Skeletal muscle cell (primary cell): ENCODE data around the gene KCNE2.

Experiments
- DNase-seq: peaks from one replicate; pipeline ENCODE4 v3.0.0-alpha.2; 2010; ENCODE audit warnings: low read depth
- H3K4me3 ChIP-seq: 2 replicates; pipeline ENCODE4 v1.5.1; 2011; ENCODE audit warnings: low read depth, mild to moderate bottlenecking, control low read depth, low read length, moderate library complexity

Gene KCNE2, protein sequence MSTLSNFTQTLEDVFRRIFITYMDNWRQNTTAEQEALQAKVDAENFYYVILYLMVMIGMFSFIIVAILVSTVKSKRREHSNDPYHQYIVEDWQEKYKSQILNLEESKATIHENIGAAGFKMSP

DNA sequence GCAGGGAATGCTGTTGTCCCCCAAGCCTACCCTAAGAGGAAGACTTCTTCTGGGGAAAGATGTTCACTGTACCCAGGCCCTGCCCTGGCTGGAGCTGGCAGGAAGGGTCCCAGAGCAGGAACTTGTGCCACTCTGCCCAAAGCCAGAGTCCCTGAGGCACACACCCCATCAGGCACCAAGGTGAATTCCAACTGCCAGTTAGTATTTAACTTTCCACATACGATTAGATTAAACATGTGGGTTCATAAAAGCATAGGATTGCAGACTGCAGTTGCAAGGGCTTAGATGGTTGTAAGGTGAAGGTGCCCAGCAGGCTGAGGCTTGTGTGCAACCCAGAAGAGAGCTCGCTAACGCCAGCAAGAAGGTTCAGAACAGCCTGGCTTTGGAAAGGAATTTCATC lies at the start of gene KCNE2:
Gene KCNE2, plus strand, starts transcription at position 274 of the 400 bp plus-strand sequence. CDS start 6,473 bp downstream, outside the sequence.
- H3K4me3 ChIP-seq: no peak within 1 kb of the TSS
- DNase-seq: no peak

DNA sequence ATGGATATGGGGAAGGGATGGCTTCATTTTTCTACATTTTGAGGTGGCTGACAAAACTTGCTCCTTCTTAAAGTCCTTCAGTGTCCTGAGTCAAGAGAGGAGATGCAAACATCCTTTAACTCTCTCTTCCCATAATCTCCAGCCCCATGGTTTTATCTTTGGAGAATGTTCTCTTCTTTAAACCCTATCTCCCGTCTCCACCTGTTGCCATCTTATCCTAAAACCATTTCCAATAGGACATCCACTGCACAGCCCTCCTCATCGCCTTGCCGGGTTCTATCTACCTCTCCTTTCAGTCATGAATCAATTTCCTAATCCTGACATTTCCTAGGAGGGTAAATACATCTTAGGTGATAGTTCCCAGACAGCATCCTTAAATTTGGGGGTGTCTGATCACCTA lies 44.2 kb upstream of the KCNE2 start:
- DNase-seq: no peak
- H3K4me3 ChIP-seq: no peak overlapping the region

DNA sequence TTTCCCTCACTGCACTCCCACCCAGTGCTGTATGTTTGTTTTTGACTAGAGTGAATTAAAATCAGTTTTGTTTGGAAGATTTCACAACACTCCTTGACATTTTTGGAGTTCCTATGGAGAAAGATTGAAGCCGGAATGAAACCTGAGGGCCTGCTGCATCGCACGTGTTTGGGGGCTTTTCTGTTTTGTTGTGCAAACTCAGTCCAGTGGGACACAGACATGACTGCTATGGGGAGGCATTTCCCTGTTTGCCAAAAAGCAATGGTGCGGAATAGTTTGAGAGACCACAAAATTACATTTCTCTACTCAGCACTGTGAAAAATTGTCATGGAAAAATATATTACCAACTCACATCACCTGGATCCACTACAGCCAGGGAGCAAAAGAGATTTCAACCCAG lies 43.8 kb upstream of the KCNE2 start:
- peak; percentile 6 for DNase-seq
- no peak overlapping the region for H3K4me3 ChIP-seq

DNA sequence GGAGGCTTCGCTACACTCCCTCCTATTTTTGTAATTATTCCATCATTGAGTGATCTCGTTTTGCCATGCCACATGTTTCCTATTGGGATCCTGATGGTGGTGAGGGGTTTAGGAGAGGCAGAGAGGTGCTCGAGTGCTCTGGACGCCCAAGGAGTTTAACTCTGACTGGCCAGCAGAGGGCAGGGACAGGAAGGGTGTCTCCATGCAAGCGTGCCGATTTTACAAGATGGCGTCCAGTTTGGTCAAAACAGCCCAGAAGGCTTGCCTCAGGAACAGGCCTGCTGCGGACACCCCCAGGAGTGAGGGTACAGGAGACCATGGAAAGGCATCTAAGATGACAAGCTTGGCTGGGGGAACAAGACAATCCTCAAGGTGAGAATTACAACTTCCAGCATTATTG lies 33.8 kb upstream of the KCNE2 start:
- H3K4me3 ChIP-seq: no peak overlapping the region
- no peak for DNase-seq

DNA sequence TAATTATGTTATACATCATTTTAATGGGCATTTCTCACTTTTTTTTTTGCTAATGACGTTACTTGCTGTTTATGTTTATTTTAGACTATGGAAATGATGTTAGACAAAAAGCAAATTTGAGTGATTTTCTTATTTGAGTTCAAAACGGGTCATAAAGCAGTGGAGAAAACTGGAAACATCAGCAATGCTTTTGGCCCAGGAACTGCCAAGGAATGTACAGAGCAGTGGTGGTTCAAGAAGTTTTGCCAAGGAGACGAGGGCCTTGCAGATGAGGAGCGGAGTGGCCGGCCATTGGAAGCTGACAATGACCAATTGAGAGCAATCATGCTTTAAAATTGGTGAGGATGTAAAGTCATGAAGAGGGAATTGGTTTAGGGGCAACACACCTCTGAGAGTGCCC lies 32.1 kb upstream of the KCNE2 start:
- H3K4me3 ChIP-seq: no peak overlapping the region
- DNase-seq: no peak

DNA sequence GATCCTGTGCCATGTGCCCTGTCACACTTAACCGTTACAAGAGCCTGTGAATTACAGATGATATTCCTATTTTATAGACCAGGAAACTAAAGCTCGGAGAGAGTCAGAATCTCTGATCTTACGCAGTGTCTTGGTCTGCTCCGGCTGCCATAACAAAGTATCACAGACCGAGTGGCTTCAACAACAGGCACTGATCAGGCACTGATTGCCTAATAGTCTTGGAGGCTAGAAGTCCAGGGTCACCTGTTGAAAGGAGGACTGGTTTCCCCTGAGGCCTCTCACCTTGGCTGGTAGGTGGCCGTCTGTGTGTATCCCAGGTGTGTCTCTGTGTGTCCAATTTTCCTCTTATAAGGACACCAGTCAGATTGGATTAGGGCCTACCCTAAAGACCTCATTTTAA lies 31.5 kb upstream of the KCNE2 start:
- H3K4me3 ChIP-seq: no peak overlapping the region
- DNase-seq: no peak

DNA sequence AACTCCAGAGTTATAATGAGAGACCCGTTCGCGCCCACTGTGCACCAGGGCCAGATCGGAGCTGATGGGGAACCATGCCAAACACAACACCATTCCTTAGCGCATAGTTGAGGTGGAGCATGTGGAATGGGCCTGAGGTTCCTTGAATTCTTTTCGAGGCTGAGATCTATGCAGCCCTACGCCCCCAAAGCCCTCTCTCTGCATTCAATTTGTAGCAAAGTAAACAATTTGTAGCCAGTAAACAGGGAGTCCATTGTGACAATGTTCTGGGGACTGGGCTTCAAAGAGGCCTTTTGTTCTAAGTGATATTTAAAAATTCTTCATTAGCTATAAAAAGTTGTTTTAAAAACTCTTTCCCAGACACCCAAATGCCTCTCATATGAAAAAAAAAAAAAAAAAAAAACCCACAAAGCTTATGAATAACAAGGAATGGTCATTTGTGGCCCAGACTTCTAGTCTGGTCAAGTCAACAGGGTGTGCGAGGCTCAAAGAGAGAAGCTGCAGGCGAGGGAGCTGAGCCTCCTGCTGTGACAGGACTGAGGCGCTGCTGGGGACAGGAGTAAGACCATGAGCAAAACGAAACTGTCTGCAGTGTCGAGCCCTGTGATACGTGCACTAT lies 30.6 kb upstream of the KCNE2 start:
- no peak overlapping the region for H3K4me3 ChIP-seq
- no peak for DNase-seq

DNA sequence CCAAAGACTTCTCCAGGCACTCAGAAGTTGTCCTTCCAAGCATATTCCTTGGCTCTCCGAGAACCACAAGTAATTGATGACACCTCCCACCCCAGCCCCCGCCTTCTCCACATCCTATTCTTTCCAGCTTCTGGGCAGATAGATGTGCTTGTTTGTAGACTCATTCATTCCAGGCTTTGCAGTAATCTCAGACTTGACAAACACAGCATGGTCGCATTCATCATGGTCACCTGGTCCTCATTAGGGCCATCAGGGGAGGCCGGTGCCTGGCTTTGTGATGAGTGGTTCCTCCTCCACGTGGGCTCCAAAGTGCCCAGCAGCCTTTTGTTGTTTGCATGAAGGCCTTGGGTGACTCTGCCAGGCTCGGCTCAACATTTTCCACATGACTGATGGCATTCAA lies 28.5 kb upstream of the KCNE2 start:
- DNase-seq: no peak

DNA sequence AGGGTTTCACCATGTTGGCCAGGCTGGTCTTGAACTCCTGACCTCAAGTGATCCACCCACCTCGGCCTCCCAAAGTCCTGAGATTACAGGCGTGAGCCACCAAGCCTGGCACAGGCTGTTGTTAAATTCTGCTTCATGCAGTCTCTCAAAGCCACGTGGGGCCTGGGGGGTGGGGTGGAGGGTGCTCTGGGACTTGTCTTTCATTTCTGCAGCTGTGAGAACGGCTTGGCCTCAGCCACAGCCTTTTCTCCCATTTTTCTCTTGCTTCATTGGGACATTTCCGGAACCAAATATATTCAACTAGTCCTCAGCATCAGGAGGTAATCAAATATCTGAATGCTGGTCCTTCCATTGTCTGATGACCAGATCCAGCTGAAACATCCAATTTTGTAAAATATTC lies 27.6 kb upstream of the KCNE2 start:
- DNase-seq: no peak
- no peak overlapping the region for H3K4me3 ChIP-seq

More for the DNA sequence above, 28.5 kb upstream of the KCNE2 start:
- H3K4me3 ChIP-seq: no peak overlapping the region

DNA sequence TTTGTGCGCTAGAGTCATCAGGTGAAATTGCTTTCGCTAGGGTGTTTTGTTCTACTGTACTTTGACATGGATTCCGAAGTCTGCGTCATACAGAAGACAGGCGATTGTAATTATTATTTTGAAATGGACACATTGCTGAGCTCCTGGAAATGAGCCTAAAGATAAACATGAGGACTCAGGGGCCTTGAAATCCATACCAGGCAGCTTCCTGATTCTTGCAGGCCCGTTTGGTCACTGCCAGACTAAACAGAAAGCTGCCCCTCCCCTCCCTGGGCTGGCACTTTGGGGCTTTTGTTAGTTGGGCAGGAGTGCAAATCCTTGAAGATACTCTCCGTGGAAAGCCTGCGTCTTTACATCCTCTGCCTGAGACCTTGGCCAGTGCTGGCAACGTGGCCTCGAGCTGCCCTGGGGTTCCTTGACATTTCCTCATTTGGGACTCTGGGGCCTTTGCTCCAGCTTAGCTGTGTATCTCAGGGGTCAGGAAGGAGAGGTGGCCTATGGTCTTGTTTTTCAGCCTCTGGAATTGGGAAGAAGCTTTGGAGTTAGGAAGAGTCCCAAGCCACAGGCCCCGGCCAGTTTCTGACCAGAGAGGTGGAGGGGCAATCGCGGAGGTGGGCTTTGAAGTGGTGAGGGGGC lies 26.9 kb upstream of the KCNE2 start:
- DNase-seq: no peak
- H3K4me3 ChIP-seq: no peak overlapping the region

DNA sequence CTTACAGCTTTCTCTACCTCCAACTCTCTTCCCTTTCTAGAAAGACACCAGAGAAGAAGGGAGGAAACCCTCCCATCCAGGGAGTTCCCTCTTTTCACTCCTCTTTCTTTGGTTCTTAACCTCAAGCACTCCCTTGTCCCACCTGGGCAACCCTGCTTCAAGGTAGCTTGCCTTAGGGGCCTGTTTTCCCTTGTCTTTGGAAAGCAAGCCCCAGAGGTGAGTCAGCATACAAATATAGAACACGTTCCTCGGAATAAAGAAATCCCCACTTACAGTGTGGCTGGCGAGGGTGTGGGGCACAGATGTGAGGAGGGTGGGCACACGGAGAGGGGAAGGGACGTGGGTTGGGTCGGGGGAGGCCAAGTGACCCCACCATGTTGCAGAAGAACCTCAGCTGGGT lies 26.1 kb upstream of the KCNE2 start:
- no peak for DNase-seq

DNA sequence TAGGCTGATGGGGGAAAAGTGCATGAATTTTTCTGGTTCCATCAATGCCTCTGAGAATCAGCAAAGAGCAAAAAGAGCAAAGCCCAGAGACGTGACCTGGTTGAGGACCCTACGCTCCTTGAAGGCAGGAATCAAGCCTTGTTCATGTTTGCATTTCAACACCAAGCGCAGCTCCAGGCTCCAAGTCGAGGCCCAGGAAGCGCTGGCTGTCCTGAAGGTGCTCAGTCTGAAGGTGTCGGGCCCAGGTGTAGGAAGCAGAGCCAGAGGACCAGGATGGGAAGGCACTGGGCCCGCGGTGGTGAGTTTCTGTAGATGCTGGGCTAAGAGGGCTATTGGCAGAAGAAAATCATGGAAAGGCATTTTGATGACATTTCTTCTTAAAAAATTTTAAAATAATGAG lies 25.6 kb upstream of the KCNE2 start:
- H3K4me3 ChIP-seq: no peak overlapping the region
- no peak for DNase-seq

More for the DNA sequence above, 26.1 kb upstream of the KCNE2 start:
- no peak overlapping the region for H3K4me3 ChIP-seq

DNA sequence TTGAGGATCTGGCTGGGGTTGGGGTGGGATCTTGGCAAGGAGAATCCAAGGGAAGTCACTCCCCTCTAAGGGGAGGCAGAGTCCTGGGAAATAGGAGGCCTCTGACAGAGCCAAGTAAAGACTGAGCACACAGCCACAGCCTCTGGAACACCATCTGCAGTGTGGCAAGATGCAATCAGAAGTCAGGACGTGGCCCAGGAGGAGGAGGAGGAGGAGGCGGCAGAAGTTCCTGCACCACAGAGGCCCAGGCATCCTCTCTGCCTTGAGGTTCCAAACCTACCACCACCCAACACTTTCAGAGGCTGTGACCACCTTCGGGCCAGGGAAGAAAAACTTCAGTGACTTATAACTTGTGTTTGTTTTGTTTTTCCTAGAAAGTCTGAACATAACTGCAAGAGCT lies 23.7 kb upstream of the KCNE2 start:
- no peak overlapping the region for H3K4me3 ChIP-seq
- DNase-seq: no peak

DNA sequence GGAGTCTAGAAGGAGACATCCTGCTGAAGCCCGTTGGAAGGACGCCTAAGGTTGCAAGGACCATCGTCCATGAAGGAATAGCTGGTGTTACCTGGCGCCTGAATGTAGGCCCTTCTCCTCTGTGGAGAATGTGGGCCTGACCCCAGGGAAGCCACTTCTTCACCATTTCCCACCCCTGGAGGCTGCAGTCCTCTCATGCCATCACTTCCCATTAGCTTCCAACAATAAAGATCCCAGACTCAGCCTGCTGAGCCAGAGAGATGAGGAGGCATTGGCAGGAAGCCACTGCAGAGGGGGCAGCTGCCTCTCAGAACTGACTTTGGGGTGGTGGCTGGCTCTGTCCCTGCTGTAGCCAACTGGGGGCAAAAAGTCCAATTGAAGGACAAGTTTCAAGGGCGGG lies 21.3 kb upstream of the KCNE2 start:
- DNase-seq: no peak
- no peak overlapping the region for H3K4me3 ChIP-seq

DNA sequence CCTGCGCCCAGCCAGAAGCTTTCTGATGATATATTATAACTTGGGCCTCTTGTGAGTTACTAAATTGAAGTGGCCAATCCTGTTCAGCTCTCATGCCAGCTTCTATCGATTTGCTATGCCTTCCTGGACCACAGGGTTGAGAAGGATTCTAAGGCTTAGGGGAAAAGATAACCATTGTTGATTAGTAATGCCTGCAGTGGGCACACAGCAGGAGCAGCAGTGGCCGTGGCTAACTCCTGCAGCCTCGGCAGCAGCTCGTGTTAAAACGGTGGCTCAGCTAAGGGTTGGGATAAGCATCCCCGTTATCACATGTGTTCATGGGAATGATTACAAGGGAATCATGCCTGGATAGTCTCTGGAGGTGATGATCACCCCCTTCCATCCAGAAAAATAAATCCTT lies 20.5 kb upstream of the KCNE2 start:
- DNase-seq: no peak
- no peak overlapping the region for H3K4me3 ChIP-seq

DNA sequence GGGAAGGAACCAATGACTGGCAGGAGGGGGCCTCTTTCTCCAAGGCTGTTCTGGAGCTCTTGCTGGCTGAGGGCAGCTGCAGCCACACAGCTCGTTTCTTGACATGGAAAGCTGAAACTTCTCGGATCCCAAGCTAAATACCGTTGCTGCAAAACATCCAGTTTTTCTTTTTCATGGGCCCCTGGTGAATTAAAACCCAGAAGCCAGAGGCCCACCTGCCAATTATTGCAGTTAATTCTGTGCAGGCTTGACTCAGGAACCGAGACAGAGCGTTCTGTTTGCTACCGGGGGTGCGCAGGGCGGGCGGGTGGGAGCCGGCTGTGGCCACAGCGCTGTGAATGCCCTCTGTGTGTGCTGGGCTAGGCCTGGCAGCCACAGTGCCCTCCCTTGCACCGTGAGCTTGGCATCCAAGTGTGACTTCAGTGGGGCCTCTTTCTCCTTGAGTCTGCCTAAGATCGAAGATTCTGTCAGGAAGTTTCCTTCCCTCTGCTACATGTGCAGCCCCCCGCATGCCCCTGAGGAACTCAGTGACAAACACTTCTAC lies 19.9 kb upstream of the KCNE2 start:
- no peak for DNase-seq
- no peak overlapping the region for H3K4me3 ChIP-seq

DNA sequence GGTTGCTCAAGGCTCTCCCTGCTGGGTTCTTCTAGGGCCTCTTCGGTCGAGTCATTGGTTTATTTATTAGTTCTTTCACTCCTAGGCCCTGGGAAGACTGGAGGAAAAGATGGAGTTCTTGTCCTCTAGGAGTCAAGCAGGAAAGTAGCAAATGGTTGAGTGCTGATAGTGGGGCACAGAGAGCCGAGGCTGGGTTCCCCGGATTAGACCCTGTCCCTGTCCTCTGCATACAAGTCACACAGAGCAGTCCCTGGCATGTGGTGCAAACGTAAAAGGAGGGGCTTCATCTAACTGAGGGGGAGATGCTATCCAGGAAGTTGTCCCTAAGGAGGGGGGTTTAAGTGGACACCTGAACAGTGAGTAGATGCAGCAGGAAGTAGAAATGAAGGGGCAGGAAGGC lies 19.2 kb upstream of the KCNE2 start:
- no peak for DNase-seq
- no peak overlapping the region for H3K4me3 ChIP-seq

DNA sequence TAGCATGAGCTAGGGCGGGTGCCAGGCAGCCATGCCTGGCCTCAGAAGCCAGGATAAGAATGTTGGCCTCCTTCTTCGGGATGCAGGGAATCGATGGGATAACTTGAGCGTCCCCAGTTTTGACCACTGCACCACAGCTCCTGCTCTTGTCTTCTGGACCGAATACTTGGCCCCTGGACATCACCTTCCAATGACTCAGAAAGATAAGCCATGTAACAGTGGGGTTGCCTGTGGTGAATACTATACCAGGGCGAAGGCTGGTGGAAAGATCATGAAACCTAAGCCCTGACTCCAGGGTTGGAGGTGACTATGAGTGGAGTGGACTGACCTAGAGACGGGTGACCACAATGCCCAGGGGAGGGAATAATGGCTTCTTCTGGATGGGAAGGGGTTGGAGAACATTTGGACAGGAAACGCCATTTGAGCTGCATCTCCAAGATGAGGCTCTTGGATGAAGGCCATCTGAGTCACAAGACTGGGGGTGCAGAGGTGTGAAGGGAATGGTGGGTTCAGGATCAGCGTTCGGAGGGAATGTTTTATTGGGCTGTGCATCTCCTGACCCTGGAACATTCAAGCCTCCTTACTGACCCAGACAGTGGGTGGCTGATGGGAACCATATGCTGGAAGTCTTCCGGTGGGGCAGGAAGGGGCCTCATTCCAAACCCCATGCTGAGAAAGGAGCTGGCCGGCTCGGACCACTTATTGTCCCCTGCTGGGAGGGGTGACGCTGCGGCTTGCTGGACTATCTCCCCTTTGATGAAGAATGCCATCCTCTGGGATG lies 18.5 kb upstream of the KCNE2 start:
- peak; percentile 28 for DNase-seq
- no peak overlapping the region for H3K4me3 ChIP-seq

DNA sequence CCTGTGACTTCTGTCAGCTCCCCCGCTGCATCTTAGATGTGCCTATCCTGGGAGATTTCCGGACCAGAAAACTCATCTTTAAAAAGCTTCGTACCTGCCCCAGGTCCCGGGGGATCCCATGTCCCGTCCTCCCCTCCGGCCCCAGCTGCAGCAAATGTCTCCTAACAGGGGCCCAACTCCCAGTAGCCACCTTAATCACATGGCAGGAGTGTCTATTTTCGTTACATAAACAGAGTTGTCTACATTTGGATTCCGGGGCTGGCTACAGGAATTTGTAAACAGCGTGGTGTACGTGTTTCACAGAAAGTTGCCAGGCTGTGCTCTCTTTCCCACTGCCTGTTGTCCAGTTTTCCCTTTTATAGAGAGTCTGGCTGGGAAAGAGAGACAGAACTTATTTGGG lies 17.9 kb upstream of the KCNE2 start:
- no peak overlapping the region for H3K4me3 ChIP-seq

DNA sequence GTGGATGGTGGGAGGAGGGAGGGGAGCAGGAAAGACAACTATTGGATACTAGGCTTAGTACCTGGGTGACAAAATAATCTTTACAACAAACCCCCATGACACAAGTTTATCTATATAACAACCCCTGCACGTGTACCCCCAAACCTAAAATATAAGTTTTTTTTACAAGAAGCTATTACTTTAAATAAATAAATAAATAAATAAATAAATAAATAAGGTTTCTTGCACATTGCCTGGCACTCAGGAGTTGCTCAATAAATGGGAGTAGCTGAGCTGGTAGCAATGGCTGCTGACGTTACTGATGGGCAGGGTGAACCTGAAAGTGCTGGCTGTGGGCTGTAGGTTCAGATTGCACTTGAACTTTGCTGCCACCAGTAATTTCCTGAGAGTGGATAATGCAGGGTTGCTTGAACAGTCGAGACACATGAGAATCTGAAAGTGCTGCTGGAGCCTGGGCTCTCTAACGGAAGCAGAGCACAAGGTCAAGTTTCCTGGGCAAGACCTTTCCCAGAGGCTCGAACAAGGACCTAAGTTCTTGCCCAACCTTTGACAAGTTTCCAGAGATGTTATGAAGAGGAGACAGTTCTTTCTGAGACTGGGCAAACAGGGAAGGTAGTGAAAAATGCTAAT lies 14.8 kb upstream of the KCNE2 start:
- no peak overlapping the region for H3K4me3 ChIP-seq
- no peak for DNase-seq

More for the DNA sequence above, 17.9 kb upstream of the KCNE2 start:
- DNase-seq: no peak
